ENCODE data around the gene IL34. TPM values are rescaled to one million over a fixed set of nuclear protein-coding genes. Genes with fewer than 3 reads are reported as not detected.

IL34 gene
- total RNA-seq, 4 donors from 2014 or later, result 1.1 to 1.4 TPM; not detected in 2

DNA sequence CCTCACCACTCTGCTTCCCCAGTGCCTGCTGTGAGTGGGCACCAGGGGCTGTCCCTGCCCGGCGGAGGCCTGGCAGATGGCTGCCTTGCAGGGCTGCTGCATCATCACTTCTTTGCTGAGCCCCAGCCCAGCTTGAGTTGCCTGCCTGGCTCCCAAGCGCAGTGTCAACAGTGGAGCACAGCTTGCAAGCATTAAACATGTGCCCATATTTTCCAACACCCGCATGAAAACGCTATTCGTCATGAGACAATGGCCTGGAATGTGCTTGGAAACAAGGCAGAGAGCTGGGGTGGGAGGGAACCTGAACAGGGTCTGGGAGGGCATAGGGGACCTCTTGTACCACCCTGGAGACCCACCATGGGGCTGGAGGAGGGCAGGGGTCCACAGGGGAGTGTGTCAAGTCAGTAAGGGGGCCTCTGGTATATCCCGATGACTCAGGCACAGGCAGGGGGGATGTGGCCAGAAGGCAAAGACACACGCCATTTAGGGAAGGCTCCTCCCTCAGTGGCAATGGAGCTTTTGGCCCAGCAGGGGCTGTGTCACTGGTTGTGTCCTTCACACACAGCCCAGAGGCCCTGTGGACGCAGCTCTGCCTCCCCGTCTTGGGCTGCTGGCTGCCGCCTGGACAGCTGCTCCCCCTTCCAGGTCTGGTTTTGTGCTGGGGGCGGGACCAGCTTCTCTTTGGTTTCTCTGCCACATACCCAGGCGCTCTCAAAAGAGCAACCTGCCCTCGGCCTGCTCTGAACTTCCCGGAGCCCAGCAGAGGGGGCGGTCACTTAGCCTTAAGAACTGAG lies 56.9 kb downstream of the IL34 start:
- Histone ChIP-seq H3K4me1 (peaks cover 18 to 76% (median 51%) of the 10 kb centered on the region in 4 donors), H3K27ac (peak overlapping the region; percentile 79 to 87 (median 86)), H3K4me3 (no peak overlapping the region), H3K9me3 (no peaks in the 10 kb centered on the region), H3K36me3 (no peaks in the 10 kb centered on the region), H3K27me3 (no peaks in the 10 kb centered on the region)
- WGBS, 2 donors (ENCODE audit: low coverage in 1 of 2), result 63% methylated on average over 16 of the region's 16 CpGs; no CpG with 5 or more reads in 1 of the 2 donors
- peak; percentile 47 for DNase-seq
- TF ChIP-seq, protein P1, sequence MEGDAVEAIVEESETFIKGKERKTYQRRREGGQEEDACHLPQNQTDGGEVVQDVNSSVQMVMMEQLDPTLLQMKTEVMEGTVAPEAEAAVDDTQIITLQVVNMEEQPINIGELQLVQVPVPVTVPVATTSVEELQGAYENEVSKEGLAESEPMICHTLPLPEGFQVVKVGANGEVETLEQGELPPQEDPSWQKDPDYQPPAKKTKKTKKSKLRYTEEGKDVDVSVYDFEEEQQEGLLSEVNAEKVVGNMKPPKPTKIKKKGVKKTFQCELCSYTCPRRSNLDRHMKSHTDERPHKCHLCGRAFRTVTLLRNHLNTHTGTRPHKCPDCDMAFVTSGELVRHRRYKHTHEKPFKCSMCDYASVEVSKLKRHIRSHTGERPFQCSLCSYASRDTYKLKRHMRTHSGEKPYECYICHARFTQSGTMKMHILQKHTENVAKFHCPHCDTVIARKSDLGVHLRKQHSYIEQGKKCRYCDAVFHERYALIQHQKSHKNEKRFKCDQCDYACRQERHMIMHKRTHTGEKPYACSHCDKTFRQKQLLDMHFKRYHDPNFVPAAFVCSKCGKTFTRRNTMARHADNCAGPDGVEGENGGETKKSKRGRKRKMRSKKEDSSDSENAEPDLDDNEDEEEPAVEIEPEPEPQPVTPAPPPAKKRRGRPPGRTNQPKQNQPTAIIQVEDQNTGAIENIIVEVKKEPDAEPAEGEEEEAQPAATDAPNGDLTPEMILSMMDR (IDR thresholded peaks at IDR 0.05), result peak in 4 of 5 experiments; percentile 22 to 45 (median 32)
- TF ChIP-seq POLR2A (IDR thresholded peaks at IDR 0.05) (no peak), POLR2AphosphoS5 (IDR thresholded peaks at IDR 0.05) (peak; percentile 11 to 60 (median 51)), EP300 (IDR thresholded peaks at IDR 0.05; ENCODE audit: low read depth) (no peak)
- intact Hi-C loops (cut with DNase I; ENCODE audit: low total_unique reads) (loop anchor here (5.0 kb wide), 1 partner anchor 34 kb away; no protein-coding TSS in a partner anchor), in situ Hi-C loops (cut with MboI; ENCODE audit: low pct_ligation_motif_present in 1 of 4, low pct_unique_long_range_greater_than_20kb in 1 of 4, low sequenced_read_pairs in 3 of 4) (no loop called here)

DNA sequence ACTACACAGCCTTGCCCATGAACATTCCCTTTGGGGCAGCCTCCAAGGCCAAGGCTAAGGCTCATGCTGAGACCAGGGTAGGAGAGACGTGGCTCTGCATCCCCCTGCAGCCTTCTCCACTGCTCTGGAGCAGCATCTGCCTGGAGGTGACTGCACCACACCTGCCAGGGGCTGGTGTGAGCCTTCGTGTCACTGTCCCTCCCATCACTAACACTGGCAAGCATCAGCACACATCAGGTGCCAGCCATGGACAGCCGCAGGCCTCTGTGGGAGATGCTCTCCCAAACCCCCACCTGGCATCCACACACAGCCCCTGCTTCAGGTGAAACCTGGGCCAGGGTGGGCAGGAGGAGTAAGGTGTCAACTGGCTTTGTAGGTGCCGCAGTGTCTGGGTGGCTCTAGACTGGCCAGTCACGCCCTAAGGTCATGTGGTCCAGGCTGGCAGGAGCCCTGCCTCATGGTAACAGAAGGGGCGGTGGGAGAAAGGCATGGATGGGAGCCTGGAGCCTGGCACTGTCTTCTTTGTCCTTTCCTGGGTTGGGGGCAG lies 57.5 kb downstream of the IL34 start:
- intact Hi-C loops (cut with DNase I; ENCODE audit: low total_unique reads) (loop anchor here (5.0 kb wide), 1 partner anchor 33 kb away; no protein-coding TSS in a partner anchor), in situ Hi-C loops (cut with MboI; ENCODE audit: low pct_ligation_motif_present in 1 of 4, low pct_unique_long_range_greater_than_20kb in 1 of 4, low sequenced_read_pairs in 3 of 4) (no loop called here)
- no peaks in the 10 kb centered on the region for H3K27me3 ChIP-seq
- no peak for DNase-seq
- peak overlapping the region; percentile 79 to 87 (median 86) for H3K27ac ChIP-seq
- no peaks in the 10 kb centered on the region for H3K9me3 ChIP-seq
- no peak overlapping the region for H3K4me3 ChIP-seq
- H3K4me1 ChIP-seq, result peaks cover 18 to 76% (median 50%) of the 10 kb centered on the region in 4 donors
- no peak for TF ChIP-seq POLR2A (IDR thresholded peaks at IDR 0.05)
- no peak for TF ChIP-seq POLR2AphosphoS5 (IDR thresholded peaks at IDR 0.05)
- TF ChIP-seq EP300 (IDR thresholded peaks at IDR 0.05; ENCODE audit: low read depth), result no peak
- TF ChIP-seq, protein P1 (IDR thresholded peaks at IDR 0.05), result no peak
- no peaks in the 10 kb centered on the region for H3K36me3 ChIP-seq
- 97% methylated on average over 6 of the region's 6 CpGs; no CpG with 5 or more reads in 1 of the 2 donors for WGBS, 2 donors (ENCODE audit: low coverage in 1 of 2)

DNA sequence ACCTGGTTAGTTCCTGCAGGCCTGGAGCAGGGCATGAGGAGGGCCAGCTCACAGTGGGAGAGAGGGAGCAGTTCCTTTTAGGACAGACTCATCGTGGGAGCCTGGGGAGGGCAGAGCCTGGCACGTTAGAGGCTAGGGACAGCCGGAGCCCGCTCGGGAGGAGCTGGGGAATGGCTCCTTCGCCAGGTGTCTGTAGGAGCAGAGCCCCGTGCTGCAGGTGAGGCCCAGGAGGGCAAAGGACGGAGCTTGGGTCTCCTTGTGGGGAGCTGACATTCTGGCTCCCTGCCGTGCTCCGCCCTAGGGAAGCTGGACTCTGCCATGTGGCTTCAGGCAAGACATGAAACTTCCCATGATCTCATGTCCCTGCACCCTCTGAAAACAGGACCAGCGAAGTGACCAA lies 58.2 kb downstream of the IL34 start:
- intact Hi-C loops (cut with DNase I; ENCODE audit: low total_unique reads), result loop anchor here (5.0 kb wide), 1 partner anchor 33 kb away; no protein-coding TSS in a partner anchor
- H3K4me1 ChIP-seq, result peaks cover 18 to 76% (median 50%) of the 10 kb centered on the region in 4 donors
- no peak for DNase-seq

DNA sequence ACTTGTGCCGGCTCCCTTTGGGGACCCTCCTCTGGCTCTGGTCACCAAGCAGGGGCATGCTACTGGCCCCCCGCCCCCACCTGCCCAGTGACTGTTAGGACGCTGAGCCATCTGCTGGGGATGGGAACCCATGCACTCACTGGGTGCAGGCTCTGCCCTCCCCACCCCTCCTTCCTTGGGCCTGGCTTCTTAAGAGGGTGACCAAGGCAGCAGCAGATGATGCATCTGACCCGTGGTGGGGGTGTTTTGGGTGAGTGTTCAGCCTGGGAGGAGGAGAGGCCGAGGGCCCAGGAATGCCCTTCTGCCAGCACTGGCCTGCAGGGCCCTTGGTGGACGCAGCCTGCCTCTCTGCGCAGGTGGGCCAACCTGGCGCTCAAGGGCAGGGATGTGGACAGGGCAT lies 58.7 kb downstream of the IL34 start:
- in situ Hi-C loops (cut with MboI; ENCODE audit: low pct_ligation_motif_present in 1 of 4, low pct_unique_long_range_greater_than_20kb in 1 of 4, low sequenced_read_pairs in 3 of 4) (no loop called here), intact Hi-C loops (cut with DNase I; ENCODE audit: low total_unique reads) (no loop called here)
- no peaks in the 10 kb centered on the region for H3K27me3 ChIP-seq
- peak overlapping the region; percentile 79 to 87 (median 86) for H3K27ac ChIP-seq
- peaks cover 18 to 73% (median 48%) of the 10 kb centered on the region in 4 donors for H3K4me1 ChIP-seq
- no peak for DNase-seq
- TF ChIP-seq, protein P1 (IDR thresholded peaks at IDR 0.05), result no peak
- TF ChIP-seq POLR2AphosphoS5 (IDR thresholded peaks at IDR 0.05), result no peak
- TF ChIP-seq POLR2A (IDR thresholded peaks at IDR 0.05), result no peak
- TF ChIP-seq EP300 (IDR thresholded peaks at IDR 0.05; ENCODE audit: low read depth), result no peak
- 93% methylated on average over 7 of the region's 8 CpGs; no CpG with 5 or more reads in 1 of the 2 donors for WGBS, 2 donors (ENCODE audit: low coverage in 1 of 2)
- no peaks in the 10 kb centered on the region for H3K36me3 ChIP-seq
- H3K9me3 ChIP-seq, result no peaks in the 10 kb centered on the region
- no peak overlapping the region for H3K4me3 ChIP-seq

More for the DNA sequence above, 58.2 kb downstream of the IL34 start:
- WGBS, 2 donors (ENCODE audit: low coverage in 1 of 2), result 88% methylated on average over 9 of the region's 11 CpGs; no CpG with 5 or more reads in 1 of the 2 donors
- Histone ChIP-seq H3K9me3 (no peaks in the 10 kb centered on the region), H3K27ac (peak overlapping the region; percentile 79 to 87 (median 86)), H3K36me3 (no peaks in the 10 kb centered on the region), H3K4me3 (no peak overlapping the region), H3K27me3 (no peaks in the 10 kb centered on the region)
- TF ChIP-seq POLR2AphosphoS5 (IDR thresholded peaks at IDR 0.05), result no peak
- no peak for TF ChIP-seq POLR2A (IDR thresholded peaks at IDR 0.05)
- in situ Hi-C loops (cut with MboI; ENCODE audit: low pct_ligation_motif_present in 1 of 4, low pct_unique_long_range_greater_than_20kb in 1 of 4, low sequenced_read_pairs in 3 of 4), result no loop called here

All from transverse colon (tissue), 4 donors.